ENCODE measurements around the gene AP3D1.
"Not testable (repeated sequence)": the region's sequence is repeated elsewhere in the genome, so short reads cannot be mapped to it uniquely, and the experiment has no call there.

The AP3D1 gene

DNA sequence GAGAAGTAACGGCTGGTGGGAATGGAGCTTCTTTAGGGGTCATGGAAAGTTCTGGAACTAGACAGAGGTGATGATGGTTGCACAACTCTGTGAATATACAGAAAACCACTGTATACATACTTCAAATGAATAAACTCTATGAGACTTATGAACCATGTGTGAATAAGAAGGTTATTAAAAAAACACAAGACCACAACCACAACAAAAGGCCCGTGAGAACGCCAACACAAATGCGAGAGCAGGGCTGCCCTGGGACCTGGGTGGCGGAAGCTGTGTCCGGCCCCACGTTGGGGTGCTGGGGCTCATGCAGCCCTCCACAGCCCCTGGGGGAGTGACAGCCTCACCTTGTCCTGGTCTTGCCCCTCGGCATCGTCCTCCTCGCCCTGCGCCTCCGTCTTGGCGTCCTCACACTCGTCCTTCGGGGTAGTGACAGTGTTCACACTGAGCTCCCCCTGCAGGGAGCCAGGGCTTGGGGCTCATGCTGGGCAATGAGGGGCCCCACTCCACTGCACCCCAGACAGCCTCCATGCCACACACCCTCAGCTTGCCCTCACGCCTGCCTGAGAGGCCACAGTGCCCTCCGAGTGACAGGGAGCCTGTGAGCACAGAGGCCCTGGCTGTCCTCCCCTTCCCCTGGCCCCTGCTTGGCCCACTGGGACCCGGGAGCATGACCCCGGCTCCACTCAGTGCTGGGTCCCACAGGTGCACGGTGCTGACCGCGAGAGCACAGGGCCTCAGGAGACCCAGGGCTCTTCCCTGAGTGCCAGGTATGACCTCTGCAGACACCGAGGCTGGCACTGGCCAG, 38.6 kb downstream of the AP3D1 start:
- FAIRE-seq (no peak), DNase-seq (ENCODE audit: low spot score) (no peak)

DNA sequence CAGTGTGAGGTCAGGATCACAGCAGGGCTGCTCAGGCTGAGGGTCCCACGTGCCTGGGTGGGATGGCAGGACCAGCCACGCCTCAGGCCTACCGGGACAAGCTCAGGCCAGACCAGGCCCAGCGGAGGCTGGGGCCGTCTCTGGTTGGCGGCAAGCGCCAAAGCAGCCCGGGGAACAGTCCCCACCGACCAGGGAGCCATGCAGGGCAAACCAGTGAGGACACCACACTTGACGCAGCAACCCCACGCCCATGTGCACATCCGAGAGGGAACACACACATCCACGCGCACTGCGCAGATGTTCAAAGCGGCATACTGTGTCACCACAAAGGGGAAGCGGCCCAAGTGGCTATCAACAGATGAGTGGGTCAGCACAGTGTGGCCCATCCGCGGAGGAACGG, 39.5 kb downstream of the AP3D1 start:
- no peak for FAIRE-seq
- DNase-seq (ENCODE audit: low spot score): no peak

DNA sequence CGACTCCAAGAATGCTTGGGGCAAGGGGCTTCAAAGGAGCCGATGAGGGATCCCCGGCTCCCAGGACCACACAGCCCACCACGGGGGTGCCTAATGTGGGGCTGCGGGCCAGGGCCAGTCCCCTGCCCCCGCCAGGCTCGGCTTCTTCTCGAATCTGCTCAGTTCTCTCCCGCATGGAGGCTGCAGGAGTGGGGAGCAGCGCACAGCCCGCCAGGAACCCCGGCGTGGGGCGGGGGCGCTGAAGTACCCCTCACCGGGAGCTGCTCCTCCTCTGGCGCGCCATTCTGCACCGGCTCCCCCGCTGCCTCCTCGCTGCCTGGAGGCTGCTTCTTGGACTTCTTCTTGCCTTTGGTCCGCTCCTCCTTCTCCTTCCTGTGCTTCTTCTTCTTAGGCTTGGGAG, 39.9 kb downstream of the AP3D1 start:
- no peak for FAIRE-seq
- DNase-seq (ENCODE audit: low spot score): no peak

DNA sequence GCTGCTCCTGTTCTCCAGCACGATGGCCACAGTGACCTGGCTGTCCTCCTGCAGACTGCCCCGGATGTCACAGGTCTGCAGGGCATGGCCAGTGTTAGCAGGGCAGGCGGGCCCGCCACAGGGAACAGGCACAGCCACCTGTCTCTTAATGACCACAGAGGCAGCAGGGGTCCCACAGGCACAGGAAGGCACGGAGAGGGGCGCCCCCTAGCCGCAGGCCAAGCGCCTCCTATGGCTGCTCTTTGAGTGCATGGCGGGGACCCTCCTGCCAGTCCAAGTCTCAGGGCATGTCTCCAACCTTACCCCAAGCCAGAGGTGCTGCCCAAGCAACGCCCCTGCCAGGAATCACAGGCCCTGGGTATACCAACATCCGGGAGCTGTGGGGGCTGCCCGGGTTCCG, 40.5 kb downstream of the AP3D1 start:
- no peak for FAIRE-seq
- DNase-seq (ENCODE audit: low spot score): no peak

DNA sequence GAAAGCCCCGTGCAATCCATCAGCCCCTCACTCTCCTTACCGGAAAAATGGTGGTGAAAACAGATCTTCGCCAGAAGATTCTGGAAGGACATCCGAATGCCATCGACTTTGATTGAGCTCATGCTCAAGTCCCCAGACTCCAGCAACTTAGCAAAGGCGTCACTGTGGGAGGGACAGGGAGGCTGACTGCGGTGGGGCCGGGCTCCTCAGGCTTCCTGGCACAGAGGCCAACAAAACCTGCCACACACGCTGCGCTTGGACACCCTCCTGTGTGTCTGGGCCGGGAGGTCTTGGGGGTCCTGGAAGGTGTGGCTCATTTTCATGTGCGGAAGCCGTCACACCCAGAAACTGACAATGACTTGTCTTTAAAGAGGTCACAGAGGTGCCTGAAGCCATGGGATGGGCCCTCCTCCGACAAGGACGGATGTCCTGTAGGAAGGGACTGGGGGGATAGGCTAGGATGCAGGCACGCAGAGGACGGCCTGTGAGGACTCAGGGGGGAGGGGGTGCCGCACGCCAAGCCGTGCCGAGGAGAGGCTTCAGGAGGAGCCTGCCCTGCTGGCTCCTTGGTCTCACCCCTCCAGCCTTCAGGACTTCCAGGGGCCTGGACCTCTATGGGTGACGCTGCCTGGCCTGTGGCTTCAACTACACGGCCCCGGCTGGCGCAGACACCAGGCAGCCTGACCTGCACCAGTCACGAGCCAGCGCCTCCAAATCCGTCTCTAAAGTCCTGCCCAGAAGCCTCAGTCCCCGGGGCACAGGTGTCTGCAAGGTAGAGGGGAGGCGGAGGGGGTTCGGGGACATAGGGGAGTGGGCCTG, 42.1 kb downstream of the AP3D1 start:
- FAIRE-seq (no peak), DNase-seq (ENCODE audit: low spot score) (no peak)

DNA sequence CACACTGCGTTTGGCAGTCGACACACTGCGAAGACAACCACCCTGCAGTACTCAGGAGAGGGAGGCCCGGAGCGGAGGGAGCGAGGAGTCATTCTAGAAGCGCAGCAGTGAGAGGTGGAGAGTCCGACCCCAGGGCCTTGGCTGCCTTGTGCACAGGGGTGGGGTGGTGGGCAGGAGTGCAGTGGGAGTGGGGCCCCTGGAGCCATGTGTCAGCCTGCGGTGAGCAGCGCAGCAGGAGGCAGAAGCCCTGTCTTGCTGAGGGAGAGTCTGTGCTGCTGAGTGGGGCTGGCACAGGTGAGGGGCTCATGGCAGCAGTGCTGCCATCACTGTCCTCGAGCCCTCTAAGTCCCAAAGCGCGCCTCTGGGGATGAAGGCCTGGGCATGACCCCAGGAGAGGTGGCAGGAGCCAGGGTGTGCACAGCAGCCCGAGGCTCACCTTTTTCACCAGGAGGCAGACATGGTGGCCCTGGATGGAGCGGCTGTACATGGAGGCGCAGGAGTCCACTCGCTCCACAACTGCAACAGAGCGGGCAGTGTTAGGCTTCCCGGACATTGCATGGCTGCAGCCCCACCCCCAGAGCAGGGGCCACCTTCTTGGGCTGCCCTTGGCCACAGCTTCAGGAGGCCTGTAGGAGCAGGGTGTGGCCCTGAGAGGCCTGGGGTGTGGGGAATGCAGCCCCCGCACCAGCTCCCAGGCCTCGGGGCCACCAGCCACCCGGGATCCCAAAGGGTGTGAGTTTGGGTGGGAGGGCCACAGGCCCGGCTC, 42.9 kb downstream of the AP3D1 start:
- DNase-seq (ENCODE audit: low spot score) (no peak), FAIRE-seq (no peak)

DNA sequence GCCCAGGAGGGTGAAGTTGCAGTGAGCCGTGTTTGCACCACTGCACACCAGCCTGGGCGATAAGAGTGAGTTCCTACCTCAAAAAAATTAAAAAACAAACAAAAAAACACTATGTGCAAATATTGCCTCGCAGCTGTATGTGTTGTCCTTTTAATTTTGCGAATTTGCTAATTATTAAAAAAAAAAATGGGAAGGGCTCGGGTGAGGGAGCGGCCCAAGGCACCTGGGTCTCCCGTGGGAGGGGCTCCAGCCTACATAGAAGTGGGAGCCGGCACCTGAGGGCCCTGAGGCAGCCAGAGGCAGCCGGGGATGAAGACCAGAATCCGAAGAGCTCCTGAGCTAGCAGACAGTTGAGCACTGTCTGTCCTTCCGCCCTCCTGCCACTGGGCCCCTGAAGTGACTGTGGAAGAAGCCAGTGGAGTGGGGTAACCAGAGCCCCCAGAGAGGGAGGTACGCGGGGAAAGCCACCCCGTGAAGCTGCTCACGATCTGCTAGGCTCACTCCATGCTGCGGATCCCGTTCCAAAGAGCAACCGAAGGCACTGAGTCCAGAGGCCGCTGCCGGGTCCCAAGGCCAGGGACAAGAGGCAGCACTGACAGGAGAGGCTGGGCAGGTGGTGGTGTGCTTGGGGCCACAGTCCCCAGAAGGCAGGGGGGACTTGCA, 48.2 kb downstream of the AP3D1 start:
- no peak for DNase-seq (ENCODE audit: low spot score)
- no peak for FAIRE-seq

DNA sequence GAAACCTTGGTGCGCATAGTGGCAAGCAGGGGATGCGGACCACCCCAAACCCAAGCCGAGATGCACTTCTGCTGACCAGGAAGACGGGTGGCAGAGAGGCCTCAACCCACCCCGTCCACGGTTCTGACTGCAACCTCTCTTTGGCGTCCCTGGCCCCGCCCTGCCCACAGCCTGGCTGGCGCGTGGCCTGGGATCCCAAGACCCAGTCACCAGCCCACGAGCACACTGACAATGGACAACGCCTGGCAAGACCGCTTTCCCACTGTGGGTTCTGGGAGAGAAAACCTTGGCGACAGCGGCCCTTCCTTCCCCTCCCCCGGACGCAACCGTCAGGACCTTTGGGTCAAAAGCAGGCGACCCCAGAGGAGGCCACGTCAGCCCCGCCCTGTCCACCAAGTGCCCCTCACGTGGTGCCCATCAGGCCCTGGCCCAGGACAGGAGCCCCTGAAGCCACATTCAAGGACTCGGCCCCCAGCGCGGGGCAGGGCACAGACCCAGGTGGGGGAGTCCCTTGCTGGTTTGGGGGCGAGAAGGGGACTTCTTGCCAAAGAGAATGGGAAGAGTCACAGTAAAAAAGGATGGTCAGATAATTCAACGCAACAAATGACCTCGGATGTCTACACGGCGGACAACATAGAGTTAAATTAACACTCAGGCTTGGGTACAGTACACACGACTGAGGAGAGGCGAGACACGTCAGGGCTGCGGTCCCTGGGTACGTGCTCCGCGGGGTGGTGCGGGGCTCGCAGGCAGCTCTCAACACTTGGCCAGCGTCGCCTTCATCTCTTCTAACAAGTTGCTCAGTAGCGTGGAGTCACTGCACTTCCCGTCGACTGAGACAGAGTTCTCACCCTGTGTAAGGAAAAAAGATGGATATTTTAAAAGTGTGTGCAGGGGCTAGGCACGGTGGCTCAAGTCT, 49.7 kb downstream of the AP3D1 start:
- no peak for FAIRE-seq

DNA sequence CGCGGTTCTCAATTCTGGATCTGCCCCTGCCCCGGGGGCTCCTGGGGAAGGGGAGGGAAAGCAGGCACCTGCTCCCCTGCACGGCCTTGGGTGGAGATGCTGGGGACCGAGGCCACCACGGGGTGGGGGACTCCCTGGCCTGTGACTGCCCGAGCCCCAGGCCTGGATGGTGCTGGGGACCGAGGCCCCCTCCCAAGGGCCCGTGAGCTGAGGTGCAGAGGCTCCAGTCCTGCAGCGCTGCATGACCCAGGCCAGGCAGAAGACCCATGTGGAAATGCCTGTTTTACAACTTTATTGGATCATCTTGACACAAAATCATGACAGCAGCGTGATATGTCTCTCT, 50.7 kb downstream of the AP3D1 start:
- DNase-seq (ENCODE audit: low spot score): no peak
- FAIRE-seq: no peak

More for the DNA sequence above, 49.7 kb downstream of the AP3D1 start:
- DNase-seq (ENCODE audit: low spot score): no peak

DNA sequence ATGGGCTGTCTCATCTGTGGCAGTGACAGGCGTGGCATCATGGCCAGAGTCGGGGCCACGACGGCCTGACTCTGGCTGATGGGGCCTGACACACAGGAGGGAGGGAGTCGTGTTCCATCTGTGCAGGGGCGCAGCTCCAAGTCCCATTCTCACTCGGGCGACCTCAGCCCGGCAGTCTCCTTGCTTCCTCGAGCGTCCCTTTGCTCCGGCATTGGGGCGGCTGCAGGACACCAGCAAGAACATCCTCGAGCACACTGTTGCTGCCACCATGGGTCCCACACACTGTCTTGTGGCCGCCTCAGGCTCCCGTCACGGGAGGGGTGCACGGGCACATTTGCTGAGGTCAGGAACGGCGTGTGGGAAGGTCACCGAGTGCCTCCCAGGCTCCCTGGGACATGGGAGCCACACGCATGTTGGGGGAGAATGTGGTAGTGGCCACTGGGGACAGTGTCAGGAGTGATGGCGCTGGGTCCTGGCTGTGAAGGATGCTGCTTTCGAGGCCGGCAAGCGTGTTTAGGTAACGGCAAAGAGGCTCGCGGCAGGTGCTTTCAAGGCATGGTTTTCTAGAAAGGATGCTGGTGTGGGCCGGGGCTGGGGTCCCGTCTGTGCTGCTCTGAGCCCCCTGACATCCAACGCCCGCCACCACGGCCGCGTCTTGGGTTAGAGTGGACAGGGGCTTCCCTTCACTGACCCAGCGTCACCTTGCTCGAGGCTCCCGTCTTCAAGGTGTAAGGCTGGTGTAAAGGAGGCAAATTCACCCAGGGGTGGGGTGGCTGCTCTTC, 51.2 kb downstream of the AP3D1 start:
- no peak for DNase-seq (ENCODE audit: low spot score)
- no peak for FAIRE-seq

DNA sequence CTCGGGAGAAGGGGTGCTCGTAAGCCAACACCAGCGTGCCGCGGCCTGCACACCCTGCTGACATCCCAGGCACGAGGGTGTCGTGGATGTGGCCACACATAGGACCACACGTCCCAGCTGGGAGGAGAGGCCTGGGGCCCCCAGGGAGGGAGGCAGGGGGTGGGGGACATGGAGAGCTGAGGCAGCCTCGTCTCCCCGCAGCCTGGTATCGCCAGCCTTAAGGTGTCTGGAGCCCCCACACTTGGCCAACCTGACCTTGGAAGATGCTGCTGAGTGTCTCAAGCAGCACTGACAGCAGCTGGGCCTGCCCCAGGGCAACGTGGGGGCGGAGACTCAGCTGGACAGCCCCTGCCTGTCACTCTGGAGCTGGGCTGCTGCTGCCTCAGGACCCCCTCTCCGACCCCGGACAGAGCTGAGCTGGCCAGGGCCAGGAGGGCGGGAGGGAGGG, 52.3 kb downstream of the AP3D1 start:
- FAIRE-seq: no peak
- no peak for DNase-seq (ENCODE audit: low spot score)

DNA sequence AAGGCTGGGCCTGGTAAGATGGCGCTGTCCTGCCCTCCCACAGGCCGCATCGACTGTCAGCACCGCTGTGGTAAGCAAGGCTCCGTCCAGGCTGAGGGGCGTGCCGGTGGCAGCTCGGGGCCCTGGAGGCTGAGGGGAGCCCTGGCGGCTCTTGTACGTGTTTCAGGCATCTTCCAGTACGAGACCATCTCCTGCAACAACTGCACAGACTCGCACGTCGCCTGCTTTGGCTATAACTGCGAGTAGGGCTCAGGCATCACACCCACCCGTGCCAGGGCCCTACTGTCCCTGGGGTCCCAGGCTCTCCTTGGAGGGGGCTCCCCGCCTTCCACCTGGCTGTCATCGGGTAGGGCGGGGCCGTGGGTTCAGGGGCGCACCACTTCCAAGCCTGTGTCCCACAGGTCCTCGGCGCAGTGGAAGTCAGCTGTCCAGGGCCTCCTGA, 53.5 kb downstream of the AP3D1 start:
- no peak for FAIRE-seq
- DNase-seq (ENCODE audit: low spot score): no peak

DNA sequence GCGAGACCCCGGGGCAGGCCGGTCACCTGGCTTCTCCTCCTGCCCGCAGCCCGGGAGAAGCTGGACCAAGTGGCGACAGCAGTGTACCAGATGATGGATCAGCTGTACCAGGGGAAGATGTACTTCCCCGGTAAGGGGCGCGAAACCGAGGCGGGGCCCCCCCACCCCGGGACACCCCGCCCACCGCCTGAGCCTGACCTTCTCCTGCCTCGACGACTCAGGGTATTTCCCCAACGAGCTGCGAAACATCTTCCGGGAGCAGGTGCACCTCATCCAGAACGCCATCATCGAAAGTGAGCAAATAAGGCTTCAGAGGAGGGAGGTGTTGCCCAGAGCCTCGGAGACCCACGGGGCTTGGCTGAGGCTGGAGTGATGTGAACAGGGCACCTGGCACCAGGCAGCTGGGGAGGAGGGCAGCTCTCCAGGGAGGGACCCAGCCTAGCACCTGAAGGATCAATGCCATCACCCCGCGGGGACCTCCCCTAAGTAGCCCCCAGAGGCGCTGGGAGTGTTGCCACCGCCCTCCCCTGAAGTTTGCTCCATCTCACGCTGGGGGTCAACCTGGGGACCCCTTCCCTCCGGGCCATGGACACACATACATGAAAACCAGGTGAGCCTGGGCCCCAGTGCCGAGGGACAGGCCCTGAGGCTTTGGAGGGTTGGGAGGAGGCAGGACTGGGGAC, 54.0 kb downstream of the AP3D1 start:
- no peak for DNase-seq (ENCODE audit: low spot score)
- FAIRE-seq: no peak

DNA sequence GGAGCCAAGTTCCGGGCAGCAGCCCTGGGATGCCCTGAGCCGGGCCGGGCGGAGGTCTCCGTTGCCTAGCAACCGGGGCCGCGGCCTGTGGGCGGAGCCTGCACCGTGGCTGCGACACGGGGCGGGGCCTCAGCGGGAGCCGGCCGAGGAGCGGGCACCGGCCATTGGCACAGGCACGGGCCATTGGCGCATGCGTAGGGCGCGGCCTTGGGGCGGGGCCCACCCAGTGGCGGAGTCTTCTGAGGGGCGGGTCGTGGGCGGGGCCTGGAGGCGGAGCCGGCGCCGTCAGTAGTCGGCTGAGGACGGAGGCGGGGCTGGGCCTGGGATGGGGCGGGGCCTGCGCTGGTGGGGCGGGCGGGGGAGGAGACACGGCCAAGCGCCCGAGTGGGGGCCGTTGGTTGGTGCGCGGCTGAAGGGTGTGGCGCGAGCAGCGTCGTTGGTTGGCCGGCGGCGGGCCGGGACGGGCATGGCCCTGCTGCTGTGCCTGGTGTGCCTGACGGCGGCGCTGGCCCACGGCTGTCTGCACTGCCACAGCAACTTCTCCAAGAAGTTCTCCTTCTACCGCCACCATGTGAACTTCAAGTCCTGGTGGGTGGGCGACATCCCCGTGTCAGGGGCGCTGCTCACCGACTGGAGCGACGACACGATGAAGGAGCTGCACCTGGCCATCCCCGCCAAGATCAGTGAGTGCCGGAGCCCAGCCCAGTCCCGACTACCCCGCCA, 54.7 kb downstream of the AP3D1 start, which contains the start of gene IZUMO4:
Gene IZUMO4 (plus strand): TSS at position 436 of the 723 bp plus-strand sequence. CDS start 31 bp downstream, at position 467.
- DNase-seq (ENCODE audit: low spot score): peak; percentile 97
- FAIRE-seq: peak; percentile 35

DNA sequence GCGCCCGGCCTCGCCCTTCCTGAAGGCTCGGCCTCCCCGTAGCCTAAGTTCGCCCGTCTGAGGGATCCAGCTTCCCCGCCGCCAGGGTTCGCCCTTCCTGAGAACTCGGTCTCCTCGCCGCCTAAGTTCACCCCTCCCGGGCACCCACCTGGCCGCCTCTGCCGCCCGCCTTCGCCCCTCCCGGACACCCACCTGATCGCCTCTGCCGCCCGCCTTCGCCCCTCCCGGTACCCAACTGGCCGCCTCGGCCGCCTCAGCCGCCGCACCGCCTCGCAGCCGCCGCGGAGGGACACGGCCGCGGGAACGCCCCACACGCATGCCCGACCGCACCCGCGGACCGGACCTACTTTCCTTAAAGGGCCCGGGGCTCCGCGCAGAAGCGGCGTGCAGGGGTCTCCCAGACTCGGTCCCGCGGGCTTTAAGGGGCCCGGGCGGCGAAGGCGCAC, 55.3 kb downstream of the AP3D1 start, which contains the start of gene MOB3A:
Gene MOB3A (minus strand): TSS at position 293 of the 446 bp plus-strand sequence. CDS start 17,766 bp downstream, outside the sequence.
- FAIRE-seq: no peak

DNA sequence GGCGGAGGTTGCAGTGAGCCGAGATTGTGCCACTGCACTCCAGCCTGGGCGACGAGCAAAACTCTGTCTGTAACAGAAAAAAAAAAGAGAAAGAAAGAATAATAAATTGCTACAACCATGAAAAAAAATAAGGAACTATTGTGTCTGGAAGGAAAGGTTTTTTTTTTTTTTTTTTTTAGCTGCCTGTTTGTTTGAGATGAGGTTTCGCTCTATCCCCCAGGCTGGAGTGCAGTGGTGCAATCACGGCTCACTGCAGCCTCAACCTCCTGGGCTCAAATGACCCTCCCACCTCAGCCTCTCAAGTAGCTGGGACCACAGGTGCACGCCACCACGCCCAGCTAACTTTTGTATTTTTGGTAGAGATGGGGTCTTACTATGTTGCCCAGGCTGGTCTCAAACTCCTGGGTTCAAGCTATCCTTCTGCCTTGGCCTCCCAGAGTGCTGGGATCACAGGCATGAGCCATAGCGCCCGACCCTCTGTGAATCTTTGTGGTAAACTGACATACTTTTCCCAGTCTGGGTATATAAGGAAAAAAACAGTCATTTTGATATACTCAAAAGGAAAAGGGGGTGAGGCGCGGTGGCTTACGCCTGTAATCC, 59.3 kb downstream of the AP3D1 start:
- not testable (repeated sequence) for FAIRE-seq; DNase-seq (ENCODE audit: low spot score)

More for the DNA sequence above, 55.3 kb downstream of the AP3D1 start, which contains the start of gene MOB3A:
- no peak for DNase-seq (ENCODE audit: low spot score)

DNA sequence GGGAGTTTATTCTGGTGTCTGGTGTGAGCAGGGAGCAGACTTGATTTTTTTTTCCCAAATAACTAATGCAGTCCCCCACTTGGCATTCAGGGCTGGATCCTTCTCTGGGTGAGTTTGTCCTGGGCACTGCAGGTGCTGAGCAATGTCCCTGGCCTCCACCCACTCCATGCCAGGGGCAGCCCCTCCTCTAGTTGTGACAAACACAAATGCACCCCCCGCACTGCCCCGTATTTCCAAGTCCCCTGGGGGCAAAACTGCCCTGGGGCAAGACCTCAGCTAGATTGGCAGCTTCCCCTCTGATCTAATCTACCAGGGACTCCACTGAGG, 61.7 kb downstream of the AP3D1 start:
- no peak for FAIRE-seq
- no peak for DNase-seq (ENCODE audit: low spot score)
